COLO668 (cell line): ENCODE measurements around the gene NR5A2.

Experiments
- DNase-seq: peaks from one replicate; lab custom pipeline; 2025; ENCODE audit not compliant: unreplicated experiment; lab: John Stamatoyannopoulos, UW

Gene NR5A2

GRCh38 chr1:200035956-200036618, 8.6 kb downstream of the NR5A2 start:
- DNase-seq: no peak

DNA sequence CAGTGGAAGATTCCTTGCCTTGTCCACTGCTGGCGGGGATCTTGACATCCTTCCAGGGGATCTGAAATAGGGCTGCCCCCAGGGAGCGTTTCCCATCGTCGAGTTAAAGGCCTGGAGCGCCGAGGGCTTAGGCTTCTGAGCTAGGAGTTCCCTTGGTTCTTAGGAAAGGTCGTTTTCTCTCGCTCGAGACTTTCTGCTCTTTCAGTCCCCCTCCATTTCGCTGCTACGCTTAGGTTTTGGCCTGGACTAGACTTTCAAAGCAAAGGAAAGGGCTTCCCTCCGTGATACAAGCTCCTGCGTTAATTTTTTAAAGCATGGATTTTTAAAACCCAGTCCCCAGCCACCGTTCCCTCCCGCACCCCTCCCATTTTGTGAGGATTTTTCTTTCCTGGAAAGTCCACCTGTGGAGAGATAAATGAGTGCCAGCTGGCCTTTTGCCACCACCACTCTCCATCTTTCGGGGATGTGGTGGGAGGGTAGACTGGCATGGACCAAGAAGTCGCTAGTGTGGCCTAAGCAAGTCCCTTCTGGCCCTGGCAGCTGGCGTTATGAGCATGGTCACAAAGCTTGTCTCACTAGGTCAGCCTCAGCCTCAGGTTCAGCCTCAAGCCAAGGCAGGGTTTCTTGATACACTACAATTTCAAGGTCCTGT, 9.2 kb downstream of the NR5A2 start:
- no peak for DNase-seq

DNA sequence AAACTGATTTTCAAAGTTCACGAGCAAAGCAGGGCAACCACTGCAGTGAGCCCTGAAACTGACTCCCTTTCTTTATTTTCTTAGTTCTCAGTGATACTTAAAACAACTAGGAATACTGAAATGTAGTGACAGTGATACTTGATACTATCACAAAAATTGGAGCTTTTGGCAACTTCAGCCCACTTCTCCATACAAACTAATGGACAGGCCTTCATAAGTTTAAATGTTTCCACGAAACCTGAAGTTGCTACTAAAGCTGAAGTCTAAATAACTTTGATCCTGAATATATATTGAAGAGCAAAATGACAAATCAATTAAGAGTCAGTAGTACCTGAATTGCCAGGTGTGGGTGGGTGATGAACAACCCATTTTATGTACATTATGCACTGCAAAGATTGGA, 10.0 kb downstream of the NR5A2 start:
- DNase-seq: no peak

DNA sequence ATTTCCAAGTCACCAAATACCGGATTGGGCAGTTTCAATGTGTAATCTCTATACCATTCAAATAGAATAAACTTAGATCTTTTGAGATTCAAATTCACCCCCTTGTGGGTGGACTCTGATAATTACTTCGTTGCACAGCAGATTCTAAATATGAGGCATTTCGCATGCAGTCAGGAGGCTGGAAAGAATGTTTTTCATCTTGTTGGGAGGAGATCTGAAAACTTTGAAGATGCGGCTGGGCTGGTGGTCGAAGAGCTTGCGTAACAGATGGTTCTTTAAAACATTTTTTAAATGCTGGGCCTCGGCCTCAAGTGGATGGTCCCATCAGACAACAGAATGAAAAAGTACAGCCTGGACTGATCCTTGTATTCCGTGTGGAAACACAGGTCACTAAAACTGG, 10.4 kb downstream of the NR5A2 start:
- DNase-seq: no peak

- no peak for DNase-seq
Measured at GRCh38 chr1:200038325-200038980, 10.9 kb downstream of the NR5A2 start.

GRCh38 chr1:200038981-200039848, 11.7 kb downstream of the NR5A2 start:
- peak; percentile 72 for DNase-seq

GRCh38 chr1:200039849-200040474, 12.5 kb downstream of the NR5A2 start:
- DNase-seq: no peak

DNA sequence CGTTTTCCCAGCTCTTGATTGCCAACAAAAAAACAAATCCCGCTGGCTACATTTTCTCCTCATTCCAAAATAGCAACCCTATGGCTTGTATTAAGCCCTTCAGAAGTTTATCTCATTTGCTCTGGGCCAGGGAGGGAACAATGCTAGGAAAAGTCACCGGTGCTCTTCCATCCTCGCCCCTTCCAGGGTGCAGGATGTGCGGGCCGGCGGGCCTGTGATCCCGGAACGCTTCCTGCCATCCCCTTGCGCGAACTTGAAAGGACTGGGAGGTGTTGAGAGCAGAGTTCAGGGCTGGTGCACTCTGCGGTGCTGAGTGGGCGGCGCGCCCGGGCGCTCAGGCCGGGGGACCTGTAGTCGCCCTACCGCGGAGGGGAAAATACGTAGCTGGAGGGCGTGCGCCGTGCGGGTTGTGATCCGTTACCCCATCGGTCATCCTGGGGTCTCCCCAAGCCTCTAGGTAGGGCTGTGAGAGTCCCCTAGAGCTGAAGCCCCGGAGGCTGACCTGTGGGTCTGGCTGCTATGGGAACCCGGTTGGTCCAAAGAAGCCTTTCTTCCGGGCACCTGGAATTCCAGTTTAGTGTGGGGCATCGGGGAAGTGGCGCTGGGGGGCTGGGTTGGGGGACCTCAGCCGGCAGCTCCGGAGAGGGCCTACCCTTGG, 13.1 kb downstream of the NR5A2 start:
- DNase-seq: peak; percentile 31

GRCh38 chr1:200041337-200042118, 14.0 kb downstream of the NR5A2 start:
- DNase-seq: no peak

DNA sequence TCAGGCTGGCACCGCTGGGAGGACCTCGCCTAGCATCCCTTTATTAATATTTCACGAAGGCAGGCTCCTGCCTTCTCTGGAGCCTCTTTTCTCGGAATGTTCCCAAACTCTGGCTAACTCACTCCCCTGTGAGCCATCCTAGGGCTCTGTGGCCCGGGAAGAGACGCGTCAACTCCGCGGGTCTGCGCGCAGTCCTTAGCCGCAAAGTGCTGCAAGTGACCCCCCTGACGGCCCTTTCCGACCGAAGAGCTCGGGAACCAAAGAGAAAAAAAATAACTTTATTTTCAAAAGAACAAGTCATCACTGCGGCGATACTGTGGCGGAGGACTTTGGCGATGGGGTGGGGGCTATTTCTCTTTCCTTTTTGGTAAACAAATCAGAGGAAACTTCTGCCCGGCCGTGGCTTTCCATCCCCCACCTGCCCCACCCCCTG, 14.6 kb downstream of the NR5A2 start:
- DNase-seq: no peak

DNA sequence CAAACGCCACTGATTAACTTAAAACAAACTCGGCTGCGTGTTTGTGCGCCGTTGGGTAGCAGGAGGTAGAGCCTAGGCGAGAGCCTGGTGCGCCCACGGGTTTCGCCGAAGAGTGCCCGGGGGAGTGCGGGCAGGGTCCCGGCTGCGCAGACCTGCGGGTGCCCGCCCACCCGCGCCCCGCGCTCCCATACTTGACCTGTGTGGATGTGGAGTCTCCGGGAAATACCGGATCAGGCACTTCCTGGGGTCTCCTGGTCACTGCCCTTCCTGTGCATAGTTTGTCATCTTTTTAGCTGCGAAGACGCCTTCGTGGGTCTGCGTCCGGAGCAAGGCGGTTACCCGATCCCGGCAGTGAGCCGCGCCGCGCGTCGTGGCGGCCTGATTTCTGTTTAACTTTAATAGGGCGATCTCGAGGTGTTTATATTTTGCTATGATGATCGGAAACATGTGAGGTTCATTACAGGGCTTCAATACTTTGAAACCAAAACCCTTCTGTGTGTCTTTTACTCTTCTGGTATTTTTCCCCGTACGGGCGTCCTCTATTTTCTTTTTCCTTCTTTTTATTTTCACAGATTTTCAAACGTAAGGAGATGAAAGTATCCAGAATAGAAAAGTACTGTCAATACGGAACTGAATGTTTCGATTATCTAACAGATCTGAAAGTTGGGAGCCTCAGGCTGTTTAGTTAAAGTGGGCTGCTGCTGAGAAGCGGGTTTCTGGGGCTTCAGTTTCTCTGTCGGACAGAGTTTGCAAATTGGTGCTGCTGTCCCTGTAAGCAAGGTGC, 15.2 kb downstream of the NR5A2 start:
- no peak for DNase-seq

- DNase-seq: no peak
Measured at GRCh38 chr1:200043336-200043668, 15.8 kb downstream of the NR5A2 start.

DNA sequence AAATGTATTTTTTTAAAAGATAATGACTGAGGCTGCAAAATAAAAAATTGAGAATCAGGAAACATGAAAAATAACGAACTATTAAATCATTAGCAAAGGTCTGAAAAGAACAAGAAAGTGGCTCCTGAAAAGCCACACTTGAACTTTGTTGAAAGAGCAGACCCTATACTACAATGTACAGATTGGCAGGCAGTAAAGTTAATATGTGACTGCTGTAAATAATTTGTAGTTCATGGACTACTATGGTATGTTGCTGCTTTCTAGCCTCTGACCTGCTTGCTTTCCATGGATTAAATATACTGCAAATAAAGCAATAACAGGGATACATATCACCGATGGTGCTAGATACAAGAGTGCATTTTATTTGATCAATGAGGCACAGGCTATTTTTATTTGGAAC, 18.6 kb downstream of the NR5A2 start:
- no peak for DNase-seq

DNA sequence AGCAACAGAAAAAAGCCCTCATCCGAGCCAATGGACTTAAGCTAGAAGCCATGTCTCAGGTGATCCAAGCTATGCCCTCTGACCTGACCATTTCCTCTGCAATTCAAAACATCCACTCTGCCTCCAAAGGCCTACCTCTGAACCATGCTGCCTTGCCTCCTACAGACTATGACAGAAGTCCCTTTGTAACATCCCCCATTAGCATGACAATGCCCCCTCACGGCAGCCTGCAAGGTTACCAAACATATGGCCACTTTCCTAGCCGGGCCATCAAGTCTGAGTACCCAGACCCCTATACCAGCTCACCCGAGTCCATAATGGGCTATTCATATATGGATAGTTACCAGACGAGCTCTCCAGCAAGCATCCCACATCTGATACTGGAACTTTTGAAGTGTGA, 20.7 kb downstream of the NR5A2 start:
- no peak for DNase-seq

- no peak for DNase-seq
Measured at GRCh38 chr1:200049810-200050209, 22.3 kb downstream of the NR5A2 start.

- DNase-seq: no peak
Measured at GRCh38 chr1:200051620-200052019, 24.1 kb downstream of the NR5A2 start.

DNA sequence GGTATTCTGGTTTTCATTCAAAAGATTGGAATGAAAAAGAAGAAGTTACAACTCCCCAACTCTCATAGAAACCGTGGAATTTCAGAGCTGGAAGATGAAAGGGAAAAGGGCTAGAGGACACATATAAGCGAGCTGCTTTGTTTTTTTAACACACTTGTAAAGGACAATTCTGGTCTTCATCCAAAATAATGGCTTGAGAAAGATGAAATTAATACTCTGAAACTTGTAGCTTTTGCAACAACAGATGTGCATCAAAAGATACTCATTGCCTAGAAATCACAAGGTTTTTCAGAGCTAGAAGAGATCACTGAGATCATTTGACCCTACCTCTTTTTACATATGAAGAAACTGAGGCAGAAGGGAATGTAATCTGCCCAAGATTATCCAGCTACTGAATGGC, 25.6 kb downstream of the NR5A2 start:
- DNase-seq: no peak

GRCh38 chr1:200053646-200054045, 26.1 kb downstream of the NR5A2 start:
- no peak for DNase-seq

DNA sequence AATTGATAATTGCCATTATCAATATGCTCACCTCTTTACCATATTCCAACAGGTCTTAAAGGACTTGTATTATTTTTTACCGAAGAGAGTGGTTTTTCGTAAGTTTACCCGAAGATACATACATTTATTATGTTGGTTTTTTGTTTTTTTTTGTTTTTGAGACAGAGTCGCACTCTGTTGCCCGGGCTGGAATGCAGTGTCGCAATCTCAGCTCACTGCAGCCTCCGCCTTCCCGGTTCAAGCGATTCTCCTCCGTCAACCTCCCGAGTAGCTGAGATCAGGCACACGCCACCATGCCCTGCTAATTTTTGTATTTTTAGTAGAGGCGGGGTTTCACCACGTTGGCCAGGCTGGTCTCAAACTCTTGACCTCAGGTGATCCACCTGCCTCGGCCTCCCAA, 30.8 kb downstream of the NR5A2 start:
- DNase-seq: no peak
